Stimulated activated CD8-positive, alpha-beta memory T cell treated with anti-CD3 and anti-CD28 coated beads, Interleukin-7, amount 100 ng/mL, for 24 hours (primary cell): ENCODE measurements around the gene GJC2.

Experiments used
- DNase-seq: peaks from one replicate; pipeline ENCODE4 v3.0.0-alpha.2; 2020; ENCODE audit warnings: low read depth

The GJC2 gene

DNA sequence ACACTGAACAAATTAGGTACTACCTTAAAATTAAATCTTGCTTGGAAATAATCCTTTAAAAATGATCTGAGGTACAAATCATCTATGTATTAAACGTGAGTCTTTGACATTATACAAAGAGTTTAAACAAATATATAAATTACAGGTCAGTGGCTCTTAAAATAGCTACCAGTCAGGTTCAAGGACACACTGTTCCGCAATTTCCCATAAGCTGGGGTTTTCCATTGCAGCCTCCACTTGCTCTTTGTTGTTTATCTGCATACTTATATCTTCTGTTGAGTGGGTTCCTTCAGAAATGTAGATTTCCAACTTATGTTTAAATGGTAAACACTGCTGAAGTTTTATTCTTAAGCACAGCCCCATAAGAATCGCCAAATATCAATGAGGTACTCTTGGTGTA lies 34.9 kb upstream of the GJC2 start:
- DNase-seq = no peak

DNA sequence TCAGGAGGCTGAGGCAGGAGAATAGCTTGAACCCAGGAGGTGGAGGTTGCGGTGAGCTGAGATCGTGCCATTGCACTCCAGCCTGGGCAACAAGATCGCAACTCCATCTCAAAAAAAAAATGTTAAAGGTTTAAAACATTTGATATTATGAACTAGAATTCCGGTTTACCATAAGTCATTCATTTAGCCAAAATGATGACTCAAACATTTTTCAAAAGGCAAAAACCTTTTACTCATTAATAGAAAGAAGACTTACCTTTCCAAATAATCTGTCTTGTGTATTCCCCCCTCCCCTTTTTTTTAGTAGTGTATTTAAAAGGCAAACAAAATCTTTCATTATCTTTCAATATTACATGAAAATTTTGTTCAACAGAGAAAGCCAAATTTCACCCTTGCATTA lies 32.4 kb upstream of the GJC2 start:
- no peak for DNase-seq

DNA sequence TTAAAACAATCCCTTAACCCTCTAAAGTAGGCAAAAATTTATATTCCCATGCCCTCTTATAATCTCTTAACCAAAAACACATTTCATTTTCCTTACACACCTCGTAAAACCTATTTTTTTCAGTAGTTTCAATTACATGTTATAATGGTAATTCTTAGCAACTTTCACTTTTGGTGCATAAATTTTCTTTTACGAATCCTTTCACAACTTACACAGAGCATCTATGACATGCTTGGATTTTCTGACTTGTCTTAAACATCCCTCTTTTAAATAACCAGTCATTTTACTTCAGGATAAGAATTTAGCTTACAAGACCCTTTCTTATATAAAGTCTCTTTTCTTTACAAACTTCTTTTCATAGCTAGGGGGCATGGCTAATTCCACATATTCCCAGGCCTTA lies 31.7 kb upstream of the GJC2 start:
- no peak for DNase-seq

GRCh38 chr1:228120351-228120750 lies 29.4 kb upstream of the GJC2 start:
- no peak for DNase-seq

DNA sequence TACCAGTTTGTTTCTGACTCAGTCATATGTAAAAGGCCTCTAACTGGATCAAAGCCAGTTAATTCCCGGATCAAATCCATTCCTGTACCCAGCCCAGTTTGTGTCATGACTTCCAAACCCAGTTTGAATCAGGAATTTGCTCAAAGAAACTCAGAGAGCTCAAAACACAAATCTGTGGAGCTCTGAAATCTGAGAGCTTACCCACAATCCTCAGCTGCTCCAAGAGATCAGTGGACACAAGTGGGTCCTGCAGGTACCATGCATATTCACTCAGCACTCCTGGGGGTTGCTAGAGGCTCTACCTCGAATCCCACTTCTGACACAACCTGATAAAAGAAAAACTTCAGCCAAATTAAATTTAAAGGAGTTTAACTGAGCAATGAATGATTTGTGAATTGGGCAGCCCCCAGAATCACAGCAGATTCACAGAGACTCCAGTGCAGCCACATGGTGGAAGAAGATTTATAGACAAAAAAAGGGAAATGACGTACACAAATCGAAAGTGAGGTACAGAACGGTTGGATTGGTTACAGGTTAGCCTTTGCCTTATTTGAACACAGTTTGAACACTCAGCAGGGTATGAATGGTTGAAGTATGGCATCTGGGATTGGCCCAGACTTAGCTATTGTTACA lies 28.8 kb upstream of the GJC2 start:
- DNase-seq = no peak

DNA sequence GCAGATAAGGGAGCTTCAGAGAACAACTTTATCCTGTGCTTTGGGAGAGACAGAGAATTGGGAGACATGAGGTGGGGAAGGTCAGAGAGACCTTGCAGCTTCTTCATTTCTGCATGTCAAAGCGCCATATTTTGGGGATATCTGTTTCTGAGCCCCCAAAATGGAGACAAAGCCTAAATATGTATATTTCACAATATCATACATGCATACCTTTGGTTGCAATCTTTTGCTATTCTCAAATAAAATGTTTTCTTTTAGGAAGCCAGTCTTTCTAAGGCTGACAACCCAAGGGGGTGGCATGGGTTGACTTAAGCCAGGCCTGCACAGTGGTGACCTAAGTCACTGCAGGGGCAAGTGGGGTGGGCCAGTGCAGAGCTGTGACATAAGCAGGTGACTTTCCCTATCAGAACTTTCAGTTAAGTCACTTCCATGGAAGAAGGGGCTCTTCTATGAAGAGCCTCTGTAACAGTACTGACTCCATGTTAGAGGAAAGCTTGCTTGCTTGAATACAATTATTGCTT lies 26.7 kb upstream of the GJC2 start:
- no peak for DNase-seq

DNA sequence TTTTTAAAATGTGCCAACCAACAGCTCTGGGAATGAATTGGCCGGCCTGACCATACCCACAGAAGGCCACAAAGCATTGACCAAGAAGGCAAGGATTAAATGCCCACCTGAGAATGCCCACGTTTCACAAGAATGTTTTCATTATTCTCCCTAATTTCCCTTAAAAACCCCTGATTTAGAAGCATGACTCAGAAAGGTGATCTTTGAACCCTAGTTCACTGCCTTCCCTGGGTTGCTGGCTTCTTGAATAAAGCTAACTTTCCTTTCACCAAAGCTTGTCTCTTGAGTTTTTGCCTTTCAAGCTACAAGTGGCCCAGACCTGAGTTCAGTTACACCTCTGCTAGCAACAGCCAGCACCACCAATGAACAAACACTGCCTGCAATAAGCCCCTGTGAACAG lies 26.2 kb upstream of the GJC2 start:
- no peak for DNase-seq

DNA sequence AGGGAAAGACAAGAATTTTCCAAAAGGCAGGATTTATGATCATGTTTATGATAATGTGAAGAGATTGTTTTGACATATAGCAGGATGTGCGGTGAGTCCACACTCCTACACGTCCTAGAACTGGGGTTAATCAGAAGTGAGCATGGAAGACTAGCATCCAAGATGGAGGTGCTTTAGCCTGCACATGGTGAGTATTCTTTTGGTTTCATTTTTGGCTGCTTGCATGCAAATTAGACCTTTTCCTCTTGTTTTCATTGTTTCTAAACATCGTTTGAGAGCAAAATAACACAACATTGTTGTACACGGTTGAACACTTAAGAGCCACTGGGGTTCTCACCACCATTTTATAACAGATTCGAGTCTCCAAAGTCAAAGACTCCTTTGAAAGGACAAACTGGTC lies 24.5 kb upstream of the GJC2 start:
- no peak for DNase-seq

GRCh38 chr1:228131766-228132165 lies 18.0 kb upstream of the GJC2 start:
- no peak for DNase-seq

- DNase-seq = no peak
These were observed 15.1 kb upstream of the GJC2 start for GRCh38 chr1:228134591-228134990.

GRCh38 chr1:228136901-228137300 lies 12.8 kb upstream of the GJC2 start:
- DNase-seq = no peak

DNA sequence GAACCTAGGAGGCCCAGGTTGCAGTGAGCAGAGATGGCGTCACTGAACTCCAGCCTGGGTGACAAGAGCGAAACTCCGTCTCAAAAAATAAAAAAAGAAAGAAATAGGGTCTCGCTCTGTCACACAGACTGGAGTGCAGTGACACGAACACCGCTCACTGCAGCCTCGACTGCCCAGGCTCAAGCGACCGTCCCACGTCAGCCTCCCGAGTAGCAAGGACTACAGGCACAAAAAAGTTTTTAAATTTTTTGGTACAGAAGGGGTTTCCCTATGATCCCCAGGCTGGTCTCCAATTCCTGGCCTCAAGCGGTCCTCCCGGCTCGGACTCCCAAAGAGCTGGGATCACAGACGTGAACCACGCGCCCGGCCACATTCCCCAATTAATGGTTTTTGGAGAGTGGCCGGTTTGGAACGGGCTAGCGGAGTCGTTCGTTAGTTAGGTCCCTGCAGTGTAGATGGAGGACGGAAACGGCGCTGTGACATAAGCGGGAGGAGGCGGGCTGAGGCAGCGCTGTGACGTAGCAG lies 10.3 kb upstream of the GJC2 start:
- no peak for DNase-seq

- DNase-seq = peak; percentile 98
These were observed 9.6 kb upstream of the GJC2 start, which contains the start of gene GUK1 for GRCh38 chr1:228139931-228140723. TSS of gene GUK1 (plus strand) at chr1:228140279. CDS start at chr1:228140303, 24 bp downstream.

- no peak for DNase-seq
These were observed 9.0 kb upstream of the GJC2 start for GRCh38 chr1:228140724-228141225.

DNA sequence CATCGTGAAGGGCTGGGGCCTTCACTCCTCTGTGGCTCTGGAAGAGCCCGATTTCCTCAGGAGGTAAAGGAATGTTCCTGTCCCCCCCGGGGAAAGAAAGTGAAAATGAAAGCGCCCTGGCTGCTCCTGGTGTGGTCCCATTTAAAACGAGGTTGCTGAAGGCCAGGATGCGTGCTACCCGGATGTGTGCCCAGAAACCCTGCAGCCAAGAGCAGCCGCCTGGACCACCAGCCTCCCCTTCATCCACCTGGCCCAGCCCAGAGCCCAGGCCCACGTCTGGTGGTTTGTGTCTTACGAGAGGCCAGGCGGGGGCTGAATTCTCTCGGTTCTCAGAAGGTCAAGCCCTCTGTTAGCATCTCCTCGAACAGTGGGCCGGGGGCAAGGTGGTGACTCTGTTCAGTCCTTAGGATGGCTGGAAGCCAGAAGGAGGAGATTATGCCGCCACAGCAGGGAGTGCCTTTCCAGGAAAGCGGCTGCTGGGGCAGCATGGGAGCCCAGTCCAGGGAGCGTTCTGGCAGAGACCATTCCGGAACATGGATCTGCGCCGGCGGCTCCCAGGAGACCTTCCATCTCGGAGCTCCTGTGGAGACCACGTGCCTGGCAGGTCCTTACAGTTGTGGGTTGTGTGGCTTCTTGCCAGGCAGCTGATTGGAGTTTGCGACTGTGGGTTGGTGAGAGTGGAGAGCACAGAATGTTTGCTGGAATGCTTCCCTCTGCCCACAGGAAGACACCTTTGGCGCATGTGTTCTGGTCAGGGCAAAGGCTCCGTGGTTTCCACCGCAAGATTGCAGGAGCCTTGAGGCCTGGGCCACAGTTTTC lies 8.3 kb upstream of the GJC2 start:
- no peak for DNase-seq

DNA sequence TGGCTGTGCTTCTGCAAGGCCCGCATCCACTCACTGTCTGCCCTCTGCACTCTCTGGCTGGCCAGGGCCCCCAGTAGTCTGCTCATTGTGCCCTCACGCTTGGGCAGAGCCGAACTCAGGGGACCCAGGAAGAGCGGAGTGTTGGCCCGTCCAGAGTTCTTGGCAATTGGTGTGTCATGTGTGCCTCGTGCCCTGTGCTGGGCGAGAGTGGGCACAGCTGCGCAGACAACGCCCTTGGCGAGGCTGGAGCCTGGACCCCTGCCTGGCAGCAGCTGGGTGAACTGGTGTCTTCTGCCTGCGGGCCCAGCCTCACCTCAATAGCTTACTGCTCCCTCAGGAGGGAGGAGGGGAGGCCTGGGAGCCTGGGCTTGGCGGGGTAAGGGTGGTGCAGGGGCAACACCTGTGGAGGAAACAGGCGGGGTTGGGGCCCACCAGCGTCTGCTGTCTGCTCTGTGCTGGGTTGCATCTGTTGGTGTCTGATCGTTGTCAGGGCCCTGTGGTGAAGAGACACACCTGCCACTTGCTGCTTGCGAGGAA lies 7.5 kb upstream of the GJC2 start:
- no peak for DNase-seq

- DNase-seq = no peak
These were observed 7.0 kb upstream of the GJC2 start for GRCh38 chr1:228142701-228143136.

DNA sequence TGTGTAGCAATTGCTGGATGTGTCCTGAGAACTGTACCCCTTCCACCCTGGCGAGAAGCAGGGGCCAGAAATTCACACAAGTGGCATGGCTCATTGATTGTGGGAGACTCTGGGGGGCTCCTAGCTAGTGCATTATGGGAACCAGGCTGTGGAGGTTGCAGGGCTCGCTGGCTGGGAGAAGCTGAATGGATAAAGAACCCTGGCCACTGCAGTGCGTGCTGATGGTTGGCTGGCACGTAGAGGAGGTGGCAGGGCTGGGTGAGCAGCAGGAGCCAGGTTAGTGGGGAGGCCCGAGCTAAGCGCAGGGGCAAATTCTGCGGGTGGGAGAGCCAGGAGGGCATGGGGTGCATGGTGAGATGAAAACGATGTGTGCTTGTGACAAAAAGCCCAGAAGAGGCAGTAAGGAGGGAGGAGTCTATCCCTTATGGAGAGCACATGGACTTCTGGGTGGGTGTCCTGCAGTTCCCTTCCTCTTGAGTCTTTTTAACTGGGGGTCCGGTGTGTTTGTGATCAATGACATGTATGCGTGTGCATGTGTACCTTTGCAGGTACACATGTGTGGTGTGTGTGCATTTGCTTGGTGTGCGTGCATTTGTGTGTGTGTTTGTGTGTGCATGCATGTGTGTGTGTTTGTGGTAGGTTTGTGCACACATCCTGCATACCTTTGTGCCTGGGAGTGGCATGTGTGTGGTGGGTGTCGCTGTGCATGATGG lies 6.1 kb upstream of the GJC2 start:
- no peak for DNase-seq

GRCh38 chr1:228144193-228144992 lies 5.3 kb upstream of the GJC2 start:
- DNase-seq = no peak

- DNase-seq = no peak
These were observed 4.8 kb upstream of the GJC2 start for GRCh38 chr1:228144993-228145343.
